Lung (tissue), 12 donors: ENCODE results near the gene CAPN2. TPM values are rescaled to one million over a fixed set of nuclear protein-coding genes. Genes with fewer than 3 reads are reported as not detected.

Experiments
- ATAC-seq: fragments of 200-7000 bp; cut with Tn5 transposase; one replicate; pipeline ENCODE4 v1.9.1; 2020; ENCODE audit warnings: moderate number of reproducible peaks; ENCODE audit not compliant: insufficient read depth, low FRiP score
- DNase-seq, 3 donors: peaks; one replicate each; pipeline ENCODE4 v3.0.0-alpha.2; 2013 to 2017
- H3K27ac ChIP-seq, 2 donors: one replicate each; pipeline ENCODE4 v1.5.1; 2013; ENCODE audit warnings: mild to moderate bottlenecking in 2 of 2, moderate library complexity in 2 of 2, control low read depth in 1 of 2, inconsistent platforms in 1 of 2, low read depth in 1 of 2, low read length in 1 of 2
- H3K27me3 ChIP-seq, 3 donors: one replicate each; pipeline ENCODE4 v1.5.1; 2013; ENCODE audit warnings: low read length in 2 of 3; ENCODE audit not compliant: control insufficient read depth in 3 of 3, insufficient read depth in 3 of 3
- H3K36me3 ChIP-seq, 4 donors: one replicate each; pipeline ENCODE4 v1.5.1; 2013; ENCODE audit warnings: low read length in 4 of 4, mild to moderate bottlenecking in 1 of 4, moderate library complexity in 1 of 4; ENCODE audit not compliant: control insufficient read depth in 4 of 4, insufficient read depth in 4 of 4
- H3K4me1 ChIP-seq, 5 donors: one replicate each; pipeline ENCODE4 v1.5.1; 2013; ENCODE audit warnings: low read length in 5 of 5, mild to moderate bottlenecking in 2 of 5, moderate library complexity in 1 of 5; ENCODE audit not compliant: control insufficient read depth in 5 of 5, insufficient read depth in 5 of 5
- H3K4me3 ChIP-seq: one replicate; pipeline ENCODE4 v1.5.1; 2013; ENCODE audit warnings: mild to moderate bottlenecking, control low read depth, moderate library complexity
- H3K9ac ChIP-seq, 2 donors: one replicate each; pipeline ENCODE4 v1.5.1; 2013; ENCODE audit warnings: low read length in 2 of 2, control low read depth in 1 of 2; ENCODE audit not compliant: insufficient read depth in 1 of 2
- H3K9me3 ChIP-seq, 4 donors: one replicate each; pipeline ENCODE4 v1.5.1; 2013; ENCODE audit warnings: low read length in 3 of 4, mild to moderate bottlenecking in 1 of 4, moderate library complexity in 1 of 4; ENCODE audit not compliant: control insufficient read depth in 4 of 4, insufficient read depth in 3 of 4
- WGBS, 2 donors: extraction: QIAGEN DNeasy Blood & Tissue Kit; methylation state at CpG; one replicate each; pipeline ENCODE4 v1.1.7; 2013; 5-methylcytosine and 5-hydroxymethylcytosine counted together
- polyA plus RNA-seq, 2 donors: library from polyadenylated mRNA; stranded (reverse); fragments of 200-250 nt; gene quantifications; one replicate each; pipeline ENCODE4 v1.2.1, GENCODE V29; 2013
- total RNA-seq, 2 donors: library from RNA; depleted of rRNA in 1 of 2; stranded (reverse); fragments of >200 nt in 1 of 2; gene quantifications; one replicate each; pipeline ENCODE4 v1.2.1, GENCODE V29; 2014 to 2021
- TF ChIP-seq, protein P1 (sequence below): IDR thresholded peaks from 2 replicates; pipeline ENCODE4 v1.5.1; 2012; ENCODE audit warnings: mild to moderate bottlenecking; ENCODE audit errors: control extremely low read depth, extremely low read depth
- donor health status: control.
- donor health status: control.
- donor health status: Bipolar disorder and iron deficiency.
- donor health status: healthy.
- donor health status: DM: yes; HTN: yes; CAD: no.

CAPN2 gene
- total and polyA plus RNA-seq, 4 donors = 144 to 353 (median 168) TPM

DNA sequence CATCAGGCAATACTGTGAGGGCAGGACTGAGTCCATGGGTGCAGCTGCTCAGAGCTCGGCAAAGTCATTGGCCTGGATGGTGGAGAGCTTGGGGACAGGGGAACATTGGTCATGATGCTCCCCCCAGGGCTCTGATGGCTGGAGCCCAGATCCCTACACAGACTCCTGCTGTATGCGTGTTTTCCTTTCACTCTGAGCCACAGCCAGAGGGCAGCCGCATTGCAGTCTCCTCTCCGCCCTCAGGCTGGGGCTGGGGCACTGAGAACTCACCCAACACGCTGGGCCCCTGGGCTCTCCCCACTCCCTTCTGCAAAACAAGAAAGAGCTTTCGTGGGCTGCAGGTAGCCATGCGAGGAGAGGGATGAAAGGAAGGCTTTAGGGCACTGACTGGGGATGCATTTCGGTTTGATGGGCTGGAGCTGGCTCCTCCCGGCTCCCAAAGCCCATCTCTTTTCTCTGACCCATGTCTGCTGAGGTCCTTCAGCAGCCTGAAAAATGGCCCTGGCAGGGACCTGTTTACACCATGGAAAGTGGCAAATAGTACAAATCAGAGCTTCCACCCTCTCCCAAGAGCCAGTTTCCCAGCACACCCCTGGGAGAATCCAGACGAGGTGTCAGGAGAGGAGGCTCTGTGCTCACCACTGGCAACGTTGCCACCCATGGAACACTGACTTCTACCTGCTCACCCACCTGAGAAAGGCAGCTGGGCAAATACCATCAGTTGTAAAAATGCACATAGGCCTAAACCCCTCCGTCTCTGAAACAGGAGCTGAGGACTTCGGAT, 43.8 kb downstream of the CAPN2 start:
- Histone ChIP-seq H3K9me3 (no peaks in the 10 kb centered on the region), H3K4me3 (no peak overlapping the region), H3K9ac (no peak overlapping the region), H3K27ac (no peak overlapping the region), H3K4me1 (peaks cover 0 to 9% (median 6%) of the 10 kb centered on the region in 5 donors), H3K36me3 (peaks cover 25 to 74% (median 34%) of the 10 kb centered on the region in 4 donors), H3K27me3 (no peaks in the 10 kb centered on the region)
- whole genome bisulfite sequencing, 2 donors = 87 to 94% methylated on average over 13 of the region's 13 CpGs
- ATAC-seq (no peak), DNase-seq (no peak)
- TF ChIP-seq, protein P1, sequence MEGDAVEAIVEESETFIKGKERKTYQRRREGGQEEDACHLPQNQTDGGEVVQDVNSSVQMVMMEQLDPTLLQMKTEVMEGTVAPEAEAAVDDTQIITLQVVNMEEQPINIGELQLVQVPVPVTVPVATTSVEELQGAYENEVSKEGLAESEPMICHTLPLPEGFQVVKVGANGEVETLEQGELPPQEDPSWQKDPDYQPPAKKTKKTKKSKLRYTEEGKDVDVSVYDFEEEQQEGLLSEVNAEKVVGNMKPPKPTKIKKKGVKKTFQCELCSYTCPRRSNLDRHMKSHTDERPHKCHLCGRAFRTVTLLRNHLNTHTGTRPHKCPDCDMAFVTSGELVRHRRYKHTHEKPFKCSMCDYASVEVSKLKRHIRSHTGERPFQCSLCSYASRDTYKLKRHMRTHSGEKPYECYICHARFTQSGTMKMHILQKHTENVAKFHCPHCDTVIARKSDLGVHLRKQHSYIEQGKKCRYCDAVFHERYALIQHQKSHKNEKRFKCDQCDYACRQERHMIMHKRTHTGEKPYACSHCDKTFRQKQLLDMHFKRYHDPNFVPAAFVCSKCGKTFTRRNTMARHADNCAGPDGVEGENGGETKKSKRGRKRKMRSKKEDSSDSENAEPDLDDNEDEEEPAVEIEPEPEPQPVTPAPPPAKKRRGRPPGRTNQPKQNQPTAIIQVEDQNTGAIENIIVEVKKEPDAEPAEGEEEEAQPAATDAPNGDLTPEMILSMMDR = no peak

GRCh38 chr1:223756806-223757700, 44.7 kb downstream of the CAPN2 start:
- Histone ChIP-seq H3K9ac (no peak overlapping the region), H3K4me1 (peaks cover 0 to 13% (median 6%) of the 10 kb centered on the region in 5 donors), H3K27ac (no peak overlapping the region), H3K27me3 (no peaks in the 10 kb centered on the region), H3K36me3 (peaks cover 28 to 72% (median 34%) of the 10 kb centered on the region in 4 donors), H3K4me3 (no peak overlapping the region), H3K9me3 (no peaks in the 10 kb centered on the region)
- ATAC-seq (no peak), DNase-seq (no peak)
- TF ChIP-seq, protein P1 = no peak
- WGBS, 2 donors = 92 to 96% methylated on average over 20 of the region's 20 CpGs

- no peaks in the 10 kb centered on the region for H3K27me3 ChIP-seq
- peaks cover 0 to 13% (median 6%) of the 10 kb centered on the region in 5 donors for H3K4me1 ChIP-seq
- TF ChIP-seq, protein P1 = no peak
- no peak for ATAC-seq
- no peaks in the 10 kb centered on the region for H3K9me3 ChIP-seq
- H3K36me3 ChIP-seq = peaks cover 32 to 70% (median 33%) of the 10 kb centered on the region in 4 donors
- no peak overlapping the region for H3K27ac ChIP-seq
- DNase-seq = no peak
- H3K4me3 ChIP-seq = no peak overlapping the region
- 92 to 95% methylated on average over 9 of the region's 9 CpGs for WGBS, 2 donors
- H3K9ac ChIP-seq = no peak overlapping the region
Measured at GRCh38 chr1:223758734-223759133, 46.4 kb downstream of the CAPN2 start.
